GM12875 (cell line): ENCODE measurements around the gene TBCCD1.

Experiments
- H3K4me3 ChIP-seq: one replicate; pipeline ENCODE4 v1.5.1; 2011; ENCODE audit warnings: low read depth, low read length, control low read depth
- TF ChIP-seq, protein P1 (sequence below): IDR thresholded peaks from 2 replicates; pipeline ENCODE4 v1.5.1; 2011; ENCODE audit warnings: low read depth, mild to moderate bottlenecking, control low read depth, inconsistent platforms, low read length, moderate library complexity, borderline replicate concordance; ENCODE audit not compliant: insufficient read depth

Gene TBCCD1

DNA sequence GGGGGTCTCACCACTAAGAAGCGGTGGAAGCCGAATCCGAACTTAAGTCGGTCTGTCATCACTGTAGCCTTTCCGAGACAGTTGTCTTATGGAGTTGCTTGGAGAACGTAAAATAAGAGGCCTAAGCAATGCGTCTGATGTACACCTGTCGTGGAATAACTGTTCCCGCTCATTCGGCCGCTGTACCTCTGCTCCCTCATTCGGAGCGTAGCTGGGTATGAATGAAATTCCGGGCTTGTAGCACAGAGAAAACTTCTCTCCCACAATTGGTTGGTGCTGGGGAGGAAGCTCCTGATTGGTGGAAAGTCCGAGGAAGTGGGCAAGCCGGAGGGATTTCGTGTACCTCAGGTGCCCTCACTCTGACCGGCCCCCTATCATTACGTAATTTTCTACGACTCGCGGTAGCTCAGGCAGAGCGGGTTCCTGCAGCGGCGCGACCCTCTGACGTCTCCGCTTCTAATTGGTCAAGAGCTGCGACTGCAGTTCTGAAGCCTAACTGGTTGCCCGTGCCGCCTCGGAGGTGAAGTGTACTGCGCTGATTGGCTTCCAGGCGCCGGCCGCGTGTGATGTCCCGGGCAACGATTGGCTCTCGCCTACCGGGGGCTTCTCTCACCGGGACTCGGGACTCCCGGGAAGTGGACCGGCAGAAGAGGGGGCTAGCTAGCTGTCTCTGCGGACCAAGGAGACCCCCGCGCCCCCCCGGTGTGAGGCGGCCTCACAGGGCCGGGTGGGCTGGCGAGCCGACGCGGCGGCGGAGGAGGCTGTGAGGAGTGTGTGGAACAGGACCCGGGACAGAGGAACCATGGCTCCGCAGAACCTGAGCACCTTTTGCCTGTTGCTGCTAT, 3.2 kb upstream of the TBCCD1 start, which contains the start of gene DNAJB11:
Gene DNAJB11, plus strand, starts transcription at position 625 of the 845 bp plus-strand sequence. Its CDS starts 178 bp downstream, at position 803.
- peak within 1 kb of the TSS; percentile 99 for H3K4me3 ChIP-seq
- TF ChIP-seq, protein P1, sequence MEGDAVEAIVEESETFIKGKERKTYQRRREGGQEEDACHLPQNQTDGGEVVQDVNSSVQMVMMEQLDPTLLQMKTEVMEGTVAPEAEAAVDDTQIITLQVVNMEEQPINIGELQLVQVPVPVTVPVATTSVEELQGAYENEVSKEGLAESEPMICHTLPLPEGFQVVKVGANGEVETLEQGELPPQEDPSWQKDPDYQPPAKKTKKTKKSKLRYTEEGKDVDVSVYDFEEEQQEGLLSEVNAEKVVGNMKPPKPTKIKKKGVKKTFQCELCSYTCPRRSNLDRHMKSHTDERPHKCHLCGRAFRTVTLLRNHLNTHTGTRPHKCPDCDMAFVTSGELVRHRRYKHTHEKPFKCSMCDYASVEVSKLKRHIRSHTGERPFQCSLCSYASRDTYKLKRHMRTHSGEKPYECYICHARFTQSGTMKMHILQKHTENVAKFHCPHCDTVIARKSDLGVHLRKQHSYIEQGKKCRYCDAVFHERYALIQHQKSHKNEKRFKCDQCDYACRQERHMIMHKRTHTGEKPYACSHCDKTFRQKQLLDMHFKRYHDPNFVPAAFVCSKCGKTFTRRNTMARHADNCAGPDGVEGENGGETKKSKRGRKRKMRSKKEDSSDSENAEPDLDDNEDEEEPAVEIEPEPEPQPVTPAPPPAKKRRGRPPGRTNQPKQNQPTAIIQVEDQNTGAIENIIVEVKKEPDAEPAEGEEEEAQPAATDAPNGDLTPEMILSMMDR = no peak

DNA sequence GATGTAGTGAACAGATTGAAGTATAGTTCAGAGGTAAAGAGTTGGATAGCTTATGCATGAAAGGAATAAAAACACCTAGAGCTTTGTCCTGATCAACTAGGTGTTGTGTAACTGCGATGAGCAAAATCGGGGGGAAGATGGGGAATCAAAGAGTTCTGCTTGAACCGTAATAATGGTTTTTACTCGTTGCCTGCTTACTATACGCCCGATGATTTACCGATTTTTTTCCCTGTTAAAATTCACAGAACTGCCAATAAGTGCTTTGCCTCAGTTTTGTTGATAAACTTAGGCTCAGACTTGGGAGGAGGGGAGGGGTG, 2.6 kb upstream of the TBCCD1 start:
- TF ChIP-seq, protein P1 = no peak
- H3K4me3 ChIP-seq = peak overlapping the region; percentile 77

DNA sequence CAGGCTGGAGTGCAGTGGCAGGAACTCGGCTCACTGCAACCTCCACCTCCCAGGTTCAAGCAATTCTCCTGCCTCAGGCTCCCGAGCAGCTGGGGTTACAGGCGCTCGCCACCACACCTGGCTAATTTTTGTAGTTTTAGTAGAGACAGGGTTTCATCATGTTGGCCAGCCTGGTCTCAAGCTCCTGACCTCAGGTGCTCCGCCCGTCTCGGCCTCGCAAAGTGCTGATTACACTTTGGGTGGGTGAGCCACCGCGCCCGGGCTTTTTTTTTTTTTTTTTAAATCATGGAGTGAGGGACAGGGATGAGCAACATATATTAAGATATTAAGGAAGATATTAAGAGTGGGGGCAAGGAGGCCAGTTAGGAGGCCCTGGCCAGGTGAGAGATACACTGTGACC, 2.2 kb upstream of the TBCCD1 start:
- peak overlapping the region; percentile 77 for H3K4me3 ChIP-seq

DNA sequence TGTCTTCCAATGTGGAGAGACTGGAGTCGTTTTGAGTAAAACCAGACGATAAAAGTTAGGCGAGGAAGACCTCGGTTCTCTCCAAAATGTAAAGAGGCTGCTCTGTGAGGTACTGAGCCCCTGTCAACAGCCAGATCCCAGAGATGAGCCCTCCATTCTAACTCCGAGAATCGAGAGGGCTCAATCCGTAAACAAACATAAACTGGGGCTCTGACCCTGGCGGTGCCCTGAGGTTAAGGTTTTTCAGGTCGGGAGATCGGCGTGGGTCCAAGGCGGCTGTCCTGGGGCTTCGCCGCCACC, 417 bp downstream of the TBCCD1 start:
- H3K4me3 ChIP-seq = peak overlapping the region; percentile 100
- TF ChIP-seq, protein P1 = no peak

DNA sequence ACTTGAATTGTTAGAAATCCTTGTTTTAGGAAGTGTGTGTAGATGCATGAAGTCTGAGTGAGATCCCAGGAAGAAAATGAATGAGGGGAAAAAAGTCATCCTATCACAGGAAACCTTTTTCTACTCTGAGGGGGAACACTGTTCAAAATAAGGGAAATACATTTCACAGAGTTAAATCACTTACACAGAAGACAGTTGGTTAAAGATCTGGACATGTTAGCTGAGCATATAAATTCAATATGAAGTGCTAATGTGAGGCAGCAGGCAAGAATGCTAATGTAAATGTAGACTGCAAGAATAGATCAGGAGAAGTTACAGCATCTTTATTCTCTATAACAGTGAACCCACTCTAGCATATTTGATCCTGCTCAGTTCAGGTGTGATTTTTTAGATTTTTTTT, 2.6 kb downstream of the TBCCD1 start:
- H3K4me3 ChIP-seq = no peak overlapping the region
- TF ChIP-seq, protein P1 = no peak

DNA sequence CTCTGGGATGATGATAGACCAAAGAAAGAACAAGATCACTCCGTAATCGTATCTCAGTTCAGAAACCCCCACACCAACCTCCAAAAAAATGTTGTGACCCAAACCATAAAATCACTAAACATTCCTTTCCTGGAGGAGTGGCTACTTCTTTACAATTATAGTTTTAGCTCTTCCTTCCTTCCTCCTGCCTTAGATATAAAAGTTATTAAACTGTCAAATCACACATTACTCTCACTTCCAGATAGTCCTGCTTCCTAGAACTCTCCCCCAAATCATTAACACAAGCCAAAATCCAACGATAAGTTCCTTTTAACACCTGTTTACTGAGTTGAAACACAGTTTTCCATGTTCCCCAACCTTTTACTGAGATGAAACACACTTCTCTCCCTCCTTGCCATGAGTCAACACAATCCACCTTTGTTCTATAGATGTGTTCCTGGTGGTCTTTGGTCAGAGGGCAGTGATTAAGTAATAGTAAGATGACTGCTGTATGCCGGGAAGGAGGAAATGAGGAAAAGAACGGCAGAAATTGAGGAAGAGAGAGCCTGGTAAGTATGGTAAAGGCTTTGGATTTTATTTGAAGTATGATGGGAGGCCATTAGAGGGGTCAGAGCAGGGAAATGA, 14.6 kb downstream of the TBCCD1 start:
- TF ChIP-seq, protein P1 = no peak
- no peak overlapping the region for H3K4me3 ChIP-seq

DNA sequence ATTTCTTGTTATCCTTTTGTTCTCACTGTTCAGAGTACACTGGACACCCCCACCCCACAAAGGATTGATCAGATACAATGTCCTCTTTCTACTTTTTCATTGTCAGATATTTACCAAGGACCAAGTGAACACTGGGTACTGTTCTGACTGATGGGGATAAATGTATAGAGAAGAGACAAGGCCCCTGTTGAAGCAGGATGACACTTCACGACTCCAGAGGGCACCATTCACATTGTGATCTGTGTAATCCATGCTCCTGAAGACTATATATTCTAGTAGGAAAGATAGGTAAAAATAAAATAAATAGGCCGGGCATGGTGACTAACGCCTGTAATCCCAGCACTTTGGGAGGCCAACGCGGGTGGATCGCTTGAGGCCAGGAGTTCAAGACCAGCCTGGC, 15.8 kb downstream of the TBCCD1 start:
- H3K4me3 ChIP-seq = no peak overlapping the region
- TF ChIP-seq, protein P1 = no peak

DNA sequence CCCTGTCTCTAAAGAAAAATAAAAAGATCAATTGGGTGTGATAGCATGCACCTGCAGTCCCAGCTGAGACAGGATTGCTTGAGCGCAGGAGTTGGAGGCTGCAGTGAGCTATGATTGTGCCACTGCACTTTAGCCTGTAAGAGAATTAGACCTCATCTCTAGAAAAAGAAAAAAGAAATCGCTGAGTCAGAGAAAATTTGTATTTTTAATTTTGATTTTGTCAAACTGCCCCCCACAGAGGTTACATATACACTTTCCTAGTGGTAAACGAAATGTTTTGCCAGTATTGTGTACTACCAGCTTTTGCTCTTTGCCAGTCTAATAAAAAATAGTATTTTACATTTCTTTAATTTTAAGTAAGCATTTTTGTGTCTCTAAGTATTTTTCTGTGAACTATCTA, 17.6 kb downstream of the TBCCD1 start:
- TF ChIP-seq, protein P1 = no peak
- H3K4me3 ChIP-seq = no peak overlapping the region
